K562 (cell line): ENCODE data around the gene NAIF1. TPM values are rescaled to one million over a fixed set of nuclear protein-coding genes. Genes with fewer than 3 reads are reported as not detected.

Experiments used
- BCL6 ChIP-seq: fragments of 250-450 bp; sonication (Bioruptor Pico); IDR thresholded peaks from 2 replicates; pipeline ENCODE4 v1.4.0; 2020
- CEBPB ChIP-seq: fragments of 450-650 bp; IDR thresholded peaks from 2 replicates; pipeline ENCODE4 v1.6.1; 2016; ENCODE audit warnings: missing genetic modification characterization, missing compliant biosample characterization
- CREM ChIP-seq: IDR thresholded peaks from 2 replicates; pipeline ENCODE4 v1.6.1; 2014; ENCODE audit warnings: antibody characterized with exemption, low read depth
- FOXA3 ChIP-seq, 2 experiments: fragments of 450-650 bp in 1 of 2; sonication (generic) in 1 of 2; formaldehyde crosslinking; IDR thresholded peaks in 1 of 2; conservative IDR thresholded peaks in 1 of 2; 2 replicates each; pipeline versions ENCODE4 v1.4.0 to v1.8.0; 2020 to 2022; ENCODE audit warnings: mild to moderate bottlenecking in 2 of 2, missing genetic modification reagents in 1 of 2
- HSF4 ChIP-seq: fragments of 250-450 bp; sonication (Bioruptor Pico); IDR thresholded peaks from 2 replicates; pipeline ENCODE4 v2.1.2; 2022; ENCODE audit warnings: mild to moderate bottlenecking, moderate library complexity, borderline replicate concordance
- NR3C1 ChIP-seq: sonication (generic); formaldehyde crosslinking; IDR thresholded peaks from 2 replicates; pipeline ENCODE4 v1.8.1; 2022; ENCODE audit warnings: missing genetic modification reagents
- PRDM10 ChIP-seq: fragments of 450-650 bp; IDR thresholded peaks from 2 replicates; pipeline ENCODE4 v1.6.1; 2018; ENCODE audit not compliant: partially characterized antibody
- RCOR1 ChIP-seq, 2 experiments: IDR thresholded peaks; 2 replicates each; pipeline ENCODE4 v1.6.1; 2012; ENCODE audit warnings: low read depth in 2 of 2, low read length in 2 of 2, borderline replicate concordance in 1 of 2, improper control_type of control experiment in 1 of 2
- SAP30 ChIP-seq: fragments of 200-600 bp; sonication (generic); IDR thresholded peaks from 2 replicates; pipeline ENCODE4 v1.6.1; 2012; ENCODE audit warnings: borderline replicate concordance, low read depth, mild to moderate bottlenecking, moderate library complexity, low read length, control low read depth, inconsistent platforms; ENCODE audit not compliant: insufficient read depth, poor library complexity, severe bottlenecking
- SFPQ ChIP-seq: fragments of 200-400 bp; formaldehyde crosslinking; IDR thresholded peaks from 2 replicates; pipeline ENCODE4 v1.6.1; 2017; ENCODE audit warnings: mild to moderate bottlenecking, low read depth, low read length, moderate library complexity
- U2AF1 ChIP-seq: fragments of 200-400 bp; formaldehyde crosslinking; optimal IDR thresholded peaks from 2 replicates; pipeline ENCODE3; 2017; ENCODE audit warnings: mild to moderate bottlenecking, low read depth, low read length, moderate library complexity
- ZBTB49 ChIP-seq: sonication (generic); formaldehyde crosslinking; IDR thresholded peaks from 2 replicates; pipeline ENCODE4 v1.8.0; 2022; ENCODE audit warnings: missing genetic modification reagents, mild to moderate bottlenecking, borderline replicate concordance
- ZNF133 ChIP-seq: fragments of 250-450 bp; sonication (Bioruptor Pico); IDR thresholded peaks from 2 replicates; pipeline ENCODE4 v1.4.0; 2020; ENCODE audit warnings: mild to moderate bottlenecking
- ZNF146 ChIP-seq: IDR thresholded peaks from one replicate; pipeline ENCODE4 v1.6.1; 2018; ENCODE audit warnings: missing compliant biosample characterization; ENCODE audit not compliant: unreplicated experiment
- ZNF551 ChIP-seq: fragments of 250-450 bp; sonication (Bioruptor Pico); IDR thresholded peaks from 2 replicates; pipeline ENCODE4 v1.5.0; 2021; ENCODE audit warnings: mild to moderate bottlenecking, moderate library complexity
- ZNF639 ChIP-seq, 2 experiments: fragments of 200-800 bp in 1 of 2; sonication (Bioruptor generic) in 1 of 2; sonication (generic) in 1 of 2; formaldehyde crosslinking in 1 of 2; IDR thresholded peaks in 1 of 2; conservative IDR thresholded peaks in 1 of 2; 2 replicates each; pipeline versions ENCODE4 v1.5.0 to v1.6.1; 2016 to 2020; ENCODE audit warnings: missing compliant biosample characterization in 1 of 2, missing genetic modification characterization in 1 of 2, missing genetic modification reagents in 1 of 2
- polyA plus RNA-seq, 8 experiments: library from polyadenylated mRNA; depleted of rRNA in 4 of 8; stranded (reverse) in 5 of 8; unstranded in 3 of 8; fragments of >200 nt; fragmentation: Nextera tagmentation in 2 of 8; fragmentation: Illumina TruSeq in 1 of 8; extraction: Ambion mirVana in 2 of 8; extraction: Trizol in 1 of 8; gene quantifications; 2 replicates each; pipeline versions ENCODE4 v1.2.1 to v1.2.3, GENCODE V29; 2011 to 2014; ENCODE audit warnings: inconsistent platforms in 1 of 8, missing spikeins in 1 of 8
- total RNA-seq, 7 experiments: library from RNA; depleted of rRNA in 6 of 7; stranded (reverse); fragments of >200 nt in 6 of 7; fragmentation: Illumina TruSeq in 2 of 7; extraction: Trizol in 2 of 7; gene quantifications; 2 replicates each; pipeline versions ENCODE4 v1.2.1 to v1.2.3, GENCODE V29; 2011 to 2021; ENCODE audit warnings: low replicate concordance in 1 of 7

NAIF1 gene
- total and polyA plus RNA-seq, 9 of the 15 experiments (the other 6 are each of a cell fraction or from before 2014, with no cell fraction given): 4.8 to 26.6 (median 17.2) TPM

- TF ChIP-seq ZNF146 (no peak), BCL6 (CRISPR knock-in tag) (no peak), ZNF551 (CRISPR knock-in tag) (no peak), ZNF133 (CRISPR knock-in tag) (no peak), CEBPB (tag) (no peak), ZBTB49 (CRISPR knock-in tag) (no peak), CREM (no peak), PRDM10 (peak; percentile 29), SFPQ (no peak), NR3C1 (CRISPR knock-in tag) (no peak), HSF4 (CRISPR knock-in tag) (no peak), U2AF1 (no peak), FOXA3 (CRISPR knock-in tag; conservative IDR thresholded peaks at IDR 0.05 in 1 of 2, IDR thresholded peaks at IDR 0.05 in 1 of 2) (no peak), RCOR1 (IDR thresholded peaks at IDR 0.05; ENCODE audit: borderline replicate concordance in 1 of 2, low read depth in 2 of 2, low read length in 2 of 2) (peak in 1 of 2 experiments; percentile 66; a peak in 2 of 4 replicates), ZNF639 (CRISPR knock-in tag; conservative IDR thresholded peaks at IDR 0.05 in 1 of 2, IDR thresholded peaks at IDR 0.05 in 1 of 2) (peak in 1 of 2 experiments; percentile 55; a peak in 1 of 4 replicates), SAP30 (peak; percentile 69)
These were observed 695 bp upstream of the NAIF1 start, which contains the start of gene SLC25A25 (continued) for GRCh38 chr9:128067645-128068385.
